Mesenchymal stem cell (in vitro differentiated cells and primary cell): ENCODE data around the gene SLC26A8.

Experiments used
- DNase-seq: peaks from one replicate; pipeline ENCODE4 v3.0.0-alpha.2; 2013
- H2AFZ ChIP-seq: one replicate; pipeline ENCODE4 v1.6.1; 2013; ENCODE audit warnings: low read depth, mild to moderate bottlenecking, control low read depth, inconsistent platforms, low read length, moderate library complexity
- H2AK5ac ChIP-seq: 2 replicates; pipeline ENCODE4 v1.6.1; 2013; ENCODE audit warnings: low read length, moderate library complexity, mild to moderate bottlenecking, inconsistent platforms; ENCODE audit not compliant: severe bottlenecking
- H2BK120ac ChIP-seq: one replicate; pipeline ENCODE4 v1.6.1; 2013; ENCODE audit warnings: low read depth, mild to moderate bottlenecking, inconsistent platforms, low read length, moderate library complexity
- H2BK12ac ChIP-seq, 2 experiments: one replicate each; pipeline ENCODE4 v1.6.1; 2013; ENCODE audit warnings: inconsistent platforms in 2 of 2, low read length in 2 of 2, mild to moderate bottlenecking in 2 of 2, moderate library complexity in 2 of 2, control low read depth in 1 of 2
- H2BK15ac ChIP-seq: one replicate; pipeline ENCODE4 v1.6.1; 2013; ENCODE audit warnings: mild to moderate bottlenecking, low read depth, inconsistent platforms; ENCODE audit not compliant: poor library complexity, severe bottlenecking
- H2BK5ac ChIP-seq: 2 replicates; pipeline ENCODE4 v1.6.1; 2013; ENCODE audit warnings: low read depth, mild to moderate bottlenecking, low read length, control low read depth, inconsistent platforms; ENCODE audit not compliant: poor library complexity, severe bottlenecking
- H3K14ac ChIP-seq, 2 experiments: one replicate each; pipeline ENCODE4 v1.6.1; 2013; ENCODE audit warnings: inconsistent platforms in 2 of 2, low read length in 2 of 2, control low read depth in 1 of 2, mild to moderate bottlenecking in 1 of 2, moderate library complexity in 1 of 2
- H3K18ac ChIP-seq, 2 experiments: one replicate each; pipeline ENCODE4 v1.6.1; 2013; ENCODE audit warnings: inconsistent platforms in 2 of 2, low read length in 2 of 2, control low read depth in 1 of 2, low read depth in 1 of 2, mild to moderate bottlenecking in 1 of 2
- H3K23ac ChIP-seq, 2 experiments: one replicate each; pipeline ENCODE4 v1.6.1; 2013; ENCODE audit warnings: inconsistent platforms in 2 of 2, low read length in 2 of 2, mild to moderate bottlenecking in 2 of 2, moderate library complexity in 2 of 2, control low read depth in 1 of 2
- H3K27ac ChIP-seq: 2 replicates; pipeline ENCODE4 v1.5.1; 2013; ENCODE audit warnings: mild to moderate bottlenecking, moderate library complexity, low read length, control low read depth, inconsistent platforms; ENCODE audit not compliant: poor library complexity, severe bottlenecking
- H3K27me3 ChIP-seq, 2 experiments: 2 replicates each; pipeline versions ENCODE4 v1.6.1 to v1.7.0; 2013; ENCODE audit warnings: low read length in 2 of 2, mild to moderate bottlenecking in 2 of 2, moderate library complexity in 2 of 2, control low read depth in 1 of 2, inconsistent platforms in 1 of 2; ENCODE audit not compliant: control insufficient read depth in 1 of 2, insufficient read depth in 1 of 2
- H3K36me3 ChIP-seq, 2 experiments: 2 replicates each; pipeline versions ENCODE4 v1.6.1 to v1.7.0; 2013; ENCODE audit warnings: low read length in 2 of 2, control low read depth in 1 of 2, inconsistent platforms in 1 of 2, low read depth in 1 of 2, mild to moderate bottlenecking in 1 of 2; ENCODE audit not compliant: insufficient read depth in 2 of 2, control insufficient read depth in 1 of 2
- H3K4ac ChIP-seq, 2 experiments: one replicate each; pipeline ENCODE4 v1.6.1; 2013; ENCODE audit warnings: inconsistent platforms in 2 of 2, low read length in 2 of 2, mild to moderate bottlenecking in 2 of 2, moderate library complexity in 2 of 2, control low read depth in 1 of 2, low read depth in 1 of 2
- H3K4me1 ChIP-seq: 2 replicates; pipeline ENCODE4 v1.6.1; 2013; ENCODE audit warnings: low read depth, low read length, control low read depth; ENCODE audit not compliant: control insufficient read depth, insufficient read depth
- H3K4me2 ChIP-seq: 2 replicates; pipeline ENCODE4 v1.6.1; 2013; ENCODE audit warnings: low read length, mild to moderate bottlenecking, inconsistent platforms; ENCODE audit not compliant: poor library complexity, severe bottlenecking
- H3K4me3 ChIP-seq, 2 experiments: 2 replicates each; pipeline versions ENCODE4 v1.5.1 to v1.7.0; 2013; ENCODE audit warnings: low read length in 2 of 2, mild to moderate bottlenecking in 2 of 2, control low read depth in 1 of 2, low read depth in 1 of 2; ENCODE audit not compliant: insufficient read depth in 1 of 2
- H3K79me1 ChIP-seq: replicated peaks from 2 replicates; pipeline ENCODE4 v1.6.1; 2013; ENCODE audit warnings: mild to moderate bottlenecking, control low read depth, low read length, inconsistent platforms; ENCODE audit not compliant: poor library complexity, severe bottlenecking
- H3K9ac ChIP-seq: 2 replicates; pipeline ENCODE4 v1.7.0; 2013; ENCODE audit warnings: mild to moderate bottlenecking, low read length, moderate library complexity
- H3K9me3 ChIP-seq: 2 replicates; pipeline ENCODE4 v1.7.0; 2013; ENCODE audit warnings: mild to moderate bottlenecking, low read length; ENCODE audit not compliant: control insufficient read depth
- H4K8ac ChIP-seq: one replicate; pipeline ENCODE4 v1.6.1; 2013; ENCODE audit warnings: inconsistent platforms, mild to moderate bottlenecking, low read length, moderate library complexity
- H4K91ac ChIP-seq: one replicate; pipeline ENCODE4 v1.6.1; 2013; ENCODE audit warnings: mild to moderate bottlenecking, low read length, inconsistent platforms
- WGBS: methylation state at CpG from one replicate; pipeline ENCODE4 v1.1.7; 2013; ENCODE audit warnings: mixed read lengths; 5-methylcytosine and 5-hydroxymethylcytosine counted together

Gene SLC26A8

DNA sequence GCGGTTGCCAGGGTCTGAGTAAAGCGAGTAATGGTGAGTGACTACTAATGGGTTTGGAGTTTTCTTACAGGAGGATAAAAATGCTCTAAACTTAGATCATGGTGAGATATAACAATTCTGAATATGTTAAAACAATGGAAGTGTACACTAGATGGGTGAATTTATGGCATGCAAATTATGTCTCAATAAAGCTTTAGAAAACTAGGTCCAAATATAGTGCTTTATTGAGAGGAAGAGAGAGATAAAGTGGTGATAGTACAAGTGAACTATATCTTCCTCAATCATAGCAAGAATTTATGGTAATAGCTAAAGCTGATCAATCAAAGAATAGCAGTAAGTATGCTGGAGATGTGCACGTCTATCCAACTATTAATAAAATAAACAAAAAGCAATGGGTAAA lies 127.4 kb downstream of the SLC26A8 start:
- DNase-seq = no peak
- Histone ChIP-seq H4K91ac (no peak overlapping the region), H3K4me3 (no peak overlapping the region), H3K4ac (no peak overlapping the region), H3K23ac (no peak overlapping the region), H3K79me1 (peaks cover 15% of the 10 kb centered on the region), H3K9ac (no peak overlapping the region), H4K8ac (no peak overlapping the region), H3K4me2 (no peak overlapping the region), H3K27me3 (no peaks in the 10 kb centered on the region), H3K27ac (no peak overlapping the region), H3K4me1 (peaks cover 5% of the 10 kb centered on the region), H3K36me3 (peaks cover 3 to 6% of the 10 kb centered on the region in 2 experiments), H3K9me3 (no peaks in the 10 kb centered on the region), H2BK5ac (no peak overlapping the region), H3K14ac (no peak overlapping the region), H2BK15ac (no peak overlapping the region), H2BK12ac (no peak overlapping the region), H2AK5ac (no peak overlapping the region), H2AFZ (no peak overlapping the region), H3K18ac (no peak overlapping the region), H2BK120ac (no peak overlapping the region)
- 98% methylated on average over 2 of the region's 3 CpGs for WGBS

- no peak overlapping the region for H3K4ac ChIP-seq
- no peak overlapping the region for H3K4me2 ChIP-seq
- no peak for DNase-seq
Observed at GRCh38 chr6:35896228-35896627, 128.2 kb downstream of the SLC26A8 start.

DNA sequence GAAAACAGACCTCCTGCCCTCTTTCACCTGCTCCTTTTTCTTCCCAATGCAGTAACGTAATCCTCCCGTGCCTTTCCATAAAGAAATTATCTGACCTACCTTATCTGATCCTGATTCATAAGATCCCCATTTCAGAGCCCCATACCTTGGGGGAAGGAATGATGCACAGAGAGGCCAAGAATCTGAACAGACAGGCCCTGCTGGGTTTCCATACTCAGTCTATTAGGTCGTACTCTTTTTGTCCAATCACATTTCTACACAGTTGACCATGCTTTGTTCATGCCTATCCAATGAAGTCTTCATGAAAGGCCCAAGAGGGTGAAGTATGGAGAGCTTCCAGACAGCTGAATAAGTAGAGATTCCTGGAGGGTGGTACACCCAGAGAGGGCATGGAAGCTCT lies 128.9 kb downstream of the SLC26A8 start:
- H3K4me3 ChIP-seq = no peak overlapping the region
- no peak overlapping the region for H2AK5ac ChIP-seq
- no peak overlapping the region for H3K27ac ChIP-seq
- H2BK12ac ChIP-seq = no peak overlapping the region
- no peaks in the 10 kb centered on the region for H3K9me3 ChIP-seq
- no peak overlapping the region for H3K18ac ChIP-seq
- no peak overlapping the region for H3K9ac ChIP-seq
- no peak overlapping the region for H2BK5ac ChIP-seq
- no peaks in the 10 kb centered on the region for H3K27me3 ChIP-seq
- H3K4ac ChIP-seq = no peak overlapping the region
- H3K36me3 ChIP-seq = peaks cover 3 to 6% of the 10 kb centered on the region in 2 experiments
- H2AFZ ChIP-seq = no peak overlapping the region
- H3K79me1 ChIP-seq = peaks cover 20% of the 10 kb centered on the region
- no peak overlapping the region for H3K14ac ChIP-seq
- peaks cover 5% of the 10 kb centered on the region for H3K4me1 ChIP-seq
- H2BK15ac ChIP-seq = no peak overlapping the region
- H4K8ac ChIP-seq = no peak overlapping the region
- 88% methylated on average over 2 of the region's 3 CpGs for WGBS
- H4K91ac ChIP-seq = no peak overlapping the region
- no peak for DNase-seq
- no peak overlapping the region for H2BK120ac ChIP-seq
- H3K23ac ChIP-seq = no peak overlapping the region
- H3K4me2 ChIP-seq = no peak overlapping the region

More at GRCh38 chr6:35896228-35896627, 128.2 kb downstream of the SLC26A8 start:
- Histone ChIP-seq H3K4me1 (peaks cover 5% of the 10 kb centered on the region), H3K27ac (no peak overlapping the region), H2AK5ac (no peak overlapping the region), H3K9me3 (no peaks in the 10 kb centered on the region), H3K79me1 (peaks cover 18% of the 10 kb centered on the region), H2AFZ (no peak overlapping the region), H2BK5ac (no peak overlapping the region), H2BK15ac (no peak overlapping the region), H4K8ac (no peak overlapping the region), H2BK120ac (no peak overlapping the region), H3K36me3 (peaks cover 3 to 6% of the 10 kb centered on the region in 2 experiments), H3K14ac (no peak overlapping the region), H2BK12ac (no peak overlapping the region), H3K23ac (no peak overlapping the region), H3K18ac (no peak overlapping the region), H3K4me3 (no peak overlapping the region), H4K91ac (no peak overlapping the region), H3K9ac (no peak overlapping the region), H3K27me3 (no peaks in the 10 kb centered on the region)
- 100% methylated on average over 1 of the region's 1 CpG for WGBS

- 100% methylated on average over 1 of the region's 2 CpGs for WGBS
- no peak for DNase-seq
Observed at GRCh38 chr6:35894776-35895175, 129.7 kb downstream of the SLC26A8 start.

More at GRCh38 chr6:35894776-35895175, 129.7 kb downstream of the SLC26A8 start:
- no peak overlapping the region for H4K91ac ChIP-seq
- no peak overlapping the region for H3K23ac ChIP-seq
- H3K27ac ChIP-seq = no peak overlapping the region
- H2BK5ac ChIP-seq = no peak overlapping the region
- H3K9ac ChIP-seq = no peak overlapping the region
- no peak overlapping the region for H3K4me2 ChIP-seq
- no peak overlapping the region for H4K8ac ChIP-seq
- H3K18ac ChIP-seq = no peak overlapping the region
- H3K9me3 ChIP-seq = no peaks in the 10 kb centered on the region
- no peak overlapping the region for H3K14ac ChIP-seq
- peaks cover 5% of the 10 kb centered on the region for H3K4me1 ChIP-seq
- no peak overlapping the region for H2BK12ac ChIP-seq
- H3K4me3 ChIP-seq = no peak overlapping the region
- H2BK120ac ChIP-seq = no peak overlapping the region
- H2AK5ac ChIP-seq = no peak overlapping the region
- peaks cover 21% of the 10 kb centered on the region for H3K79me1 ChIP-seq
- H2AFZ ChIP-seq = no peak overlapping the region
- H3K36me3 ChIP-seq = peaks cover 3 to 5% of the 10 kb centered on the region in 2 experiments
- H3K4ac ChIP-seq = no peak overlapping the region
- no peaks in the 10 kb centered on the region for H3K27me3 ChIP-seq
- H2BK15ac ChIP-seq = no peak overlapping the region
